ENCODE results near the gene MYO3A. TPM values are rescaled to one million over a fixed set of nuclear protein-coding genes. Genes with fewer than 3 reads are reported as not detected.

The MYO3A gene
- total RNA-seq, 1 experiment from 2014 or later, result not detected

DNA sequence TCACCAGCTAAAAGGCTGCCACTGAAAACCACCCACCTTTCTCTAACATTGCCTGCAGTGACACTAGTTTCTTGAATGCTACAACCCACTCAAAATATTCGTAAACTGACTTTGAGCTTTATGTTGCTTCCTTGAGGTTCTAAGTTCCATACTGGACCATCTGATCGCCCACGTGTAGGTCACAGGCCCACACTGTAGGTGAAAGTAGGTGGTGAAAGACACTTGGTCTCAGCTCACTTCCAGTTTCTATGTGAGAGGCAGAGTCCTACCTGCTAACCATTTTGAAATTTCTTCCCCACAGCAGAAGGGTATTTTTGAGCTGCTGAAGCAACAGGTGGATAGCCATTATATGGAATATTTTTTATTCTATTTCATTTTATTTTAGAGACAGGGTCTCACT lies 97.3 kb downstream of the MYO3A start:
- ATAC-seq (no peak), DNase-seq (ENCODE audit: low read depth, low spot score) (no peak)
- ChIA-PET CTCF (no interaction called here), POLR2A (no interaction called here)
- H3K4me1 ChIP-seq (ENCODE audit: control insufficient read depth, insufficient read depth, low read length), result no peaks in the 10 kb centered on the region
- no peak overlapping the region for H3K27ac ChIP-seq (ENCODE audit: low read length)
- no TSS peak for BruUV-seq (replicated peaks)
- TF ChIP-seq CTCF (IDR thresholded peaks at IDR 0.05) (no peak), SIN3A (IDR thresholded peaks at IDR 0.05; ENCODE audit: borderline replicate concordance, insufficient read depth, low read depth, low read length) (no peak), TCF7L2 (IDR thresholded peaks at IDR 0.05; ENCODE audit: low read depth, low read length) (no peak), POLR2AphosphoS5 (IDR thresholded peaks at IDR 0.05; ENCODE audit: low read depth, low read length) (no peak)
- TF ChIP-seq, protein P1, sequence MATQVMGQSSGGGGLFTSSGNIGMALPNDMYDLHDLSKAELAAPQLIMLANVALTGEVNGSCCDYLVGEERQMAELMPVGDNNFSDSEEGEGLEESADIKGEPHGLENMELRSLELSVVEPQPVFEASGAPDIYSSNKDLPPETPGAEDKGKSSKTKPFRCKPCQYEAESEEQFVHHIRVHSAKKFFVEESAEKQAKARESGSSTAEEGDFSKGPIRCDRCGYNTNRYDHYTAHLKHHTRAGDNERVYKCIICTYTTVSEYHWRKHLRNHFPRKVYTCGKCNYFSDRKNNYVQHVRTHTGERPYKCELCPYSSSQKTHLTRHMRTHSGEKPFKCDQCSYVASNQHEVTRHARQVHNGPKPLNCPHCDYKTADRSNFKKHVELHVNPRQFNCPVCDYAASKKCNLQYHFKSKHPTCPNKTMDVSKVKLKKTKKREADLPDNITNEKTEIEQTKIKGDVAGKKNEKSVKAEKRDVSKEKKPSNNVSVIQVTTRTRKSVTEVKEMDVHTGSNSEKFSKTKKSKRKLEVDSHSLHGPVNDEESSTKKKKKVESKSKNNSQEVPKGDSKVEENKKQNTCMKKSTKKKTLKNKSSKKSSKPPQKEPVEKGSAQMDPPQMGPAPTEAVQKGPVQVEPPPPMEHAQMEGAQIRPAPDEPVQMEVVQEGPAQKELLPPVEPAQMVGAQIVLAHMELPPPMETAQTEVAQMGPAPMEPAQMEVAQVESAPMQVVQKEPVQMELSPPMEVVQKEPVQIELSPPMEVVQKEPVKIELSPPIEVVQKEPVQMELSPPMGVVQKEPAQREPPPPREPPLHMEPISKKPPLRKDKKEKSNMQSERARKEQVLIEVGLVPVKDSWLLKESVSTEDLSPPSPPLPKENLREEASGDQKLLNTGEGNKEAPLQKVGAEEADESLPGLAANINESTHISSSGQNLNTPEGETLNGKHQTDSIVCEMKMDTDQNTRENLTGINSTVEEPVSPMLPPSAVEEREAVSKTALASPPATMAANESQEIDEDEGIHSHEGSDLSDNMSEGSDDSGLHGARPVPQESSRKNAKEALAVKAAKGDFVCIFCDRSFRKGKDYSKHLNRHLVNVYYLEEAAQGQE (IDR thresholded peaks at IDR 0.05; ENCODE audit: insufficient read depth in 1 of 2, low read depth in 2 of 2, low read length in 1 of 2), result no peak
- no peaks in the 10 kb centered on the region for H3K36me3 ChIP-seq (ENCODE audit: control insufficient read depth, insufficient read depth, low read length)
- no peaks in the 10 kb centered on the region for H3K27me3 ChIP-seq (ENCODE audit: control insufficient read depth, insufficient read depth, low read length)
- in situ Hi-C loops (cut with HindIII; ENCODE audit: low pct_unique_long_range_greater_than_20kb, low sequenced_read_pairs), result no loop called here
- no peaks in the 10 kb centered on the region for H3K9me3 ChIP-seq (ENCODE audit: control insufficient read depth, insufficient read depth, low read depth, low read length)
- no peak overlapping the region for H3K4me3 ChIP-seq (ENCODE audit: low read depth in 2 of 2, low read length in 2 of 2)
- intact Hi-C loops (cut with micrococcal nuclease; ENCODE audit: unreplicated experiment), result no loop called here

- Histone ChIP-seq H3K4me3 (ENCODE audit: low read depth in 2 of 2, low read length in 2 of 2) (no peak overlapping the region), H3K9me3 (ENCODE audit: control insufficient read depth, insufficient read depth, low read depth, low read length) (no peaks in the 10 kb centered on the region), H3K27me3 (ENCODE audit: control insufficient read depth, insufficient read depth, low read length) (no peaks in the 10 kb centered on the region), H3K27ac (ENCODE audit: low read length) (no peak overlapping the region), H3K4me1 (ENCODE audit: control insufficient read depth, insufficient read depth, low read length) (no peaks in the 10 kb centered on the region), H3K36me3 (ENCODE audit: control insufficient read depth, insufficient read depth, low read length) (no peaks in the 10 kb centered on the region)
- no peak for ATAC-seq
- in situ Hi-C loops (cut with HindIII; ENCODE audit: low pct_unique_long_range_greater_than_20kb, low sequenced_read_pairs) (no loop called here), intact Hi-C loops (cut with micrococcal nuclease; ENCODE audit: unreplicated experiment) (no loop called here)
- ChIA-PET CTCF (no interaction called here), POLR2A (no interaction called here)
- no peak for DNase-seq (ENCODE audit: low read depth, low spot score)
- BruUV-seq (replicated peaks), result no TSS peak
- TF ChIP-seq POLR2AphosphoS5 (IDR thresholded peaks at IDR 0.05; ENCODE audit: low read depth, low read length), result no peak
These were observed 109.4 kb downstream of the MYO3A start for GRCh38 chr10:26043469-26043868.

GRCh38 chr10:26044141-26044749 lies 110.2 kb downstream of the MYO3A start:
- ChIA-PET POLR2A (no interaction called here), CTCF (no interaction called here)
- DNase-seq (ENCODE audit: low read depth, low spot score) (no peak), ATAC-seq (no peak)
- no peaks in the 10 kb centered on the region for H3K9me3 ChIP-seq (ENCODE audit: control insufficient read depth, insufficient read depth, low read depth, low read length)
- H3K27me3 ChIP-seq (ENCODE audit: control insufficient read depth, insufficient read depth, low read length), result no peaks in the 10 kb centered on the region
- H3K4me1 ChIP-seq (ENCODE audit: control insufficient read depth, insufficient read depth, low read length), result no peaks in the 10 kb centered on the region
- no TSS peak for BruUV-seq (replicated peaks)
- intact Hi-C loops (cut with micrococcal nuclease; ENCODE audit: unreplicated experiment), result no loop called here
- in situ Hi-C loops (cut with HindIII; ENCODE audit: low pct_unique_long_range_greater_than_20kb, low sequenced_read_pairs), result no loop called here
- TF ChIP-seq, protein P1 (IDR thresholded peaks at IDR 0.05; ENCODE audit: insufficient read depth in 1 of 2, low read depth in 2 of 2, low read length in 1 of 2), result no peak
- TF ChIP-seq POLR2AphosphoS5 (IDR thresholded peaks at IDR 0.05; ENCODE audit: low read depth, low read length) (no peak), CTCF (IDR thresholded peaks at IDR 0.05) (no peak), TCF7L2 (IDR thresholded peaks at IDR 0.05; ENCODE audit: low read depth, low read length) (no peak), SIN3A (IDR thresholded peaks at IDR 0.05; ENCODE audit: borderline replicate concordance, insufficient read depth, low read depth, low read length) (no peak)
- no peaks in the 10 kb centered on the region for H3K36me3 ChIP-seq (ENCODE audit: control insufficient read depth, insufficient read depth, low read length)
- H3K27ac ChIP-seq (ENCODE audit: low read length), result no peak overlapping the region
- no peak overlapping the region for H3K4me3 ChIP-seq (ENCODE audit: low read depth in 2 of 2, low read length in 2 of 2)
